Renal cortex interstitium (tissue), 11 donors: ENCODE measurements around the gene ZNF581. TPM values are rescaled to one million over a fixed set of nuclear protein-coding genes. Genes with fewer than 3 reads are reported as not detected.
A peak's percentile ranks its signal among the peaks of the same experiment; 100 is the strongest.

Experiments used
- DNase-seq, 11 donors: peaks; one replicate each; pipeline ENCODE4 v3.0.0-alpha.2; 2013; ENCODE audit warnings: low read depth in 9 of 11, low spot score in 4 of 11; ENCODE audit errors: extremely low read depth in 1 of 11
- polyA plus RNA-seq, 3 donors: library from polyadenylated mRNA; unstranded; fragments of 120-200 nt; gene quantifications; one replicate each; pipeline ENCODE4 v1.2.1, GENCODE V29; 2013; ENCODE audit not compliant: insufficient read length in 3 of 3

The ZNF581 gene
- polyA plus RNA-seq, 3 donors = 22.5 to 30.9 (median 30.2) TPM

- DNase-seq = no peak
Observed at GRCh38 chr19:55642153-55643002, 1.1 kb upstream of the ZNF581 start.

GRCh38 chr19:55643887-55644176 lies 383 bp downstream of the ZNF581 start:
- DNase-seq = no peak

- no peak for DNase-seq
Observed at GRCh38 chr19:55644191-55644833, 863 bp downstream of the ZNF581 start.

- no peak for DNase-seq
Observed at GRCh38 chr19:55644842-55645511, 1.5 kb downstream of the ZNF581 start.

GRCh38 chr19:55645512-55645881 lies 2.0 kb downstream of the ZNF581 start:
- no peak for DNase-seq

DNA sequence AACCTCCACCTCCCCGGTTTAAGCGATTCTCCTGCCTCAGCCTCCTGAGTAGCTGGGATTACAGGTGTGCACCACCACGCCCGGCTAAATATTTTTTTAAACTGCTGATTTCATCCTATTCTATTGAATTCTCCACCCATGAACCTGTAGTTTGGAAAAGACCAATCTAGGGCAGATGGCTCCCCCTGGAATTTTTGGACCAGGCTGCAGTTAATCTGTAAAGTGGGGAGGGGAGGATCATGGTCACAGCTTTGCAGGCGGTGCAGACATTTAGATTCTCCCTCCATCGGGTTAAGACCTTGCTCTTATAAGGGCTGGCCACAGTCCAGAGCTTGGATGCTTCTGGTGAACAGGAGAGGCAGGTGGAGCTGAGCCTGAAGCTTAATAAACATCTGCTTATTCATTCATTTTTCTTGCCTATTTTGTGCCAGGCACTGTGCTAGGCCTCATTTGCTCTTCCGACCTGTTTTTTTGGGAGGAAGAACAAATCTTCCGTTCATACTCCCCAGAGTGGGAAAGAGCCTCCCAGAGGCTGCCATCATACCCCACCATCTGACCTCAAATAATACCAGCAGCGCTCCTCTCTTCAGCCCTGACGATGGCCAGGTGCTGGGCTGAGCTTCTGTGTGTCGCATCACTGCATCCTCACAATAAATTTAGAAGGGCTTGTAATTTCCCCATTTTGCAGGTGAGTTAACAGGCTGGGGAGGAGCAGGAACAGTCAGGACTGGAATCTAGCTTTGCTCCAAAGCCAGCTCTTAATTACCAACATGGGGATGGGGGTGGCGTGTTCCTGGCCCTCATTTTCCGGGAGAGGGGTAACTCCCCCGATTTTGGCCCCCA lies 3.7 kb downstream of the ZNF581 start:
- no peak for DNase-seq

DNA sequence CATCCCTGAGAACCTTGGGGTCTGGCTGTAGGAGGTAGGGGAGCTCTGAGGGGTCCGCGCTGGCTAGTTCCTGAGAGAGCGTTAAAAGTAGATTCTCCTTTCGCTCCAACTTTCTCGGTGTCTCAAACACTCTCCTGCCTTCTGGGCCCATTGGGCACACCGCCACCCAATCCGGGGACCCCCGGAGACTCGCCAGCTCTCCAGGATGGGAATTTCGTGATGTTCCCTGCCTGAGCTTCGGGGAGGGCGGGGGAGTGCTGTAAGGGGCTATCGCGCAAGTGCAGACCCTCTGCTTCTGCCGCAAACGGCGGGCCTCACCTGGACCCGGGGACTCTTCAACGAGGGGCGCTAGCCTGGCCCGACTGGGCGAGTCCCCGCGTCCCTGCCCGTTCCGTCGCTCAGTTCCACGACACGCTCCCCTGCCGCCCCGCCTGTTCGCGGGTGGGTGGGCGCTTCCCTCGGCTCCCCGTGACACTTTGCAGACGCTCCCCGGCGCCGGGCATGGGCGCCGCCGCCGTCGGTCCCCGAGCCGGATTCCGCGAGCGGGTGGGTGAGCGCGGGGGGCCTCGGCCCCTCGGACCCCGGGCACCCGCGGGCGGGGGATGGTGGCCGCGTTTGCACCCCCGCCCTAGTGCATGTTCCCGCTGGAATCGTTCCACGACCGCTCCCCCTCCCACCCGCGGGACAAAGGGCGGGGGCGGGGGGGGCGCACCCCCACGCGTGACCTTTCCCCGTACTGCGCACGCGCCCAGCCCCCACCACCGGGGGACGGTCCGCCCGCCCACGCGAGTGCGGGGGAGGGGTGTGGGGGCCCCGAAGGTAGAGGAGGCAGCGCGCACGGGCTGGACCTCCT lies 4.5 kb downstream of the ZNF581 start, which contains the start of gene CCDC106:
CCDC106 (plus strand) TSS at position 481 of the 853 bp plus-strand sequence. CDS start 835 bp downstream, outside the sequence.
- peak in 5 of 11 donors; percentile 59 to 79 (median 74) for DNase-seq

- DNase-seq = no peak
Observed at GRCh38 chr19:55648585-55649267, 5.3 kb downstream of the ZNF581 start.

DNA sequence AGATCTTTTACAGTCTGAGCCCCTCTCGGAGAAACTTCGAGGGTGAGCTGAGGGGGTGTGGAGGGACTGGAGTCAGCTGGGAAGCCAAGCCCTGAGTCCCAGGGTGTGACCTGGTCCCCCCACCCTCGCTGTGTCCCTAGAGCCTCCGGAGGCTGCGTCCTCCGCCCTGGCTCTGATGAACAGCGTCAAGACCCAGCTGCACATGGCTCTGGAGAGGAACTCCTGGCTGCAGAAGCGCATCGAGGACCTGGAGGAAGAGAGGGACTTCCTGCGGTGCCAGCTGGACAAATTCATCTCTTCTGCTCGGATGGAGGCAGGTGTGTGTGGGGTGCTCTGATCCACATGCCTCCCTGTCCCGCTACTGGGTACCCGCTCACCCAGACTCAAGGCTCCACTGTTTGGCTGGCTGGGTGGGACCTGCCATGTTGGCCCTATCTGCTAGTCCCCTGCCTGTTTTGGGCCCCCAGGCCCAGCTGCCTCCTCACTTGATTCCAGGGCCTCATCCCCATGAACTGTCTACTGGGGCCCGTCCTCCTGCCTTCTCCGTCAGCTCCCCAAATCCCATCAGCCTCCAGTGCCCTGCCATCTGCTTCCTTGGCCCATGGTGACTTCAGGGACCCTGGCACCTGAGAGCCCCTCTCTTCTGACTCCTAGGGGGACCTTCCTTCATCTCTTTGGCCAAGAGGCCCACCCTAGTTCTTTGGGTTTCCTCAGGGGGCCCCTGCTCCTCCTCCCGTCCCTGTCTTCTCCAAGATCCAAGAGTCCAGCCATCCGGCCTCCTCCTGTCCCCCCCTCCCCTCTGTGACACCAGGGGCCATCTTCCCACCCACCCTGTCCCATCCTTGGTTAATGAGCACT lies 6.0 kb downstream of the ZNF581 start:
- DNase-seq = no peak

DNA sequence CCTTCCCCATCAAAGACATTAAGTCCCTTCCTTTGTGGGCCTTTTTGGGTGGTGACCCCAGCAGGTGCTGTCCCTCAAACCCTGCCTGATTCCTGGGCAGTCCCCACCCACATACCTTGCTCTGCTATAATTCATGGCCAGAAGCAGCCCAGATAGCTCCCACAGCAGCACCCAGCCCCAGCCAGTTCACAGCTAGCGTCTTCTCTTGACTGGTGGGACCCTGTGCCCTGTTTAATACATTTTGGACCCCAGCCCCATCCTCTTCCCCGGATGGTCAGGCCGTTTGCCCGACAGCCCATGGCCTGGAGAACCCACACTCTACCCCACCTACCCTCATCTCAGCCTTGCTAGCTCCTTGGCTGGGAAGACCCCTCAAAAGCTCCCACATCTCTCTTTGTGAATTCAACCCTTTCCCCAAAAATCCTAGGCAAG lies 6.7 kb downstream of the ZNF581 start:
- DNase-seq = no peak

DNA sequence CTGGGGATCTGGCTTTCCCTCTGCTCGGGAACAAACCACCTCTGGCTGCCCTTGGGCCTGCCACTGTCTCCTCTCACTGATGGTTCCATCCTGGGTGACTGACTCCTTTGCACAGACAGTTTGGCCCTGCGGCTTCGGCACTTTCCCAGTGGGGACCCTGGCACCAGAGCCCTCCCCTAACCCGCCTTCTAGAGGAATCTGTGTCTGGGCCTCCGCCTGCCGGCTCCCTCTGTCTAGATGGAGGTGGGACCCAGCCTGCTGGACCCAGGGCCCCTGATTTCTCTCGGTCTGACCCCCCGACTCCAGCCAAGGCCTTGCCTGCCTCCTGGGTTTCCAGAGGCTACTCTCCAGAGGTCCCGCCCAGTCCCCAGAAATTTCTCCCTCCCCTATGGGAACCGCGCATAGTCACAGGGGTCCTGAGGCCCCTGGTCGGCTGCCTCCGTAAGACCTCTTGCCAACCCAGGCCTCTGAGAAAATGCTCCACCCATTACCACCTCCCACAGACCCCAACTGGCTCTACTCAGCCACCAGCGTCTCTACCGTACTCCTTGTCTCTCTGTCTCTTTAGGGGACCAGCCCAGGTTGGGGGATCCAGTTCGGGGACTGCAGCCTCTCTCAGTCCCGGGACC lies 7.3 kb downstream of the ZNF581 start:
- DNase-seq = no peak

- no peak for DNase-seq
Observed at GRCh38 chr19:55651236-55651635, 7.8 kb downstream of the ZNF581 start.

DNA sequence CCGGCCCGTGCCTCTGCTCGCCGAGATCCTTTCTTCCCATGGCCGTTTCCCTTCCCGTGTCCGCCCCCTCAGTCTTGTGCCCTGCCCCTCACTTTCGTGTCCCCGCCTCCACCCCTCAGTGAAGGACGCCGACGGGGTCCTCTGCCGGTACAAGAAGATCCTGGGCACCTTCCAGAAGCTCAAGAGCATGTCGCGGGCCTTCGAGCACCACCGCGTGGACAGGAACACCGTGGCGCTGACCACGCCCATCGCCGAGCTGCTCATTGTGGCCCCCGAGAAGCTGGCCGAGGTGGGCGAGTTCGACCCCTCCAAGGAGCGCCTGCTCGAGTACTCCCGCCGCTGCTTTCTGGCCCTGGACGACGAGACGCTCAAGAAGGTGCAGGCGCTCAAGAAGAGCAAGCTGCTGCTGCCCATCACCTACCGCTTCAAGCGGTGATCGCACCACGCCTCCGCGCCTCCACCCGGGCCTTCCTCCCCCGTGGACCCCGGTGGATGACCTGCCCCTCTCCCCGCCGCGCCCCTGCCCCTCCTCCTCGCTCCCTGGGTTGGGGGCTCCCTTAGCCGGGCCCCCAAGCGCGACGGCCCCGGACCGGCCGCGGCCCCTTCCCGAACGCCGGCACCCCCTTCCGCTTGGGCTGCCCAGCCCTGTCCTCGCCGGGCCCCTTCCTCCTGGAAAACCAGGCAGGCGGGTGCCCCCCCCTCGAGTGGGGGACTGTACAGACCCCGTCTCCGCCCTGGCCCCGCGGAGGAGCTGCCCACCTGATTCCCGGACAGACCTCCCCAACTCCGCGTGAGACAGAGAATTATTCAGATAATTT lies 9.1 kb downstream of the ZNF581 start:
- no peak for DNase-seq

- peak; percentile 98 to 100 (median 99) for DNase-seq
Observed at GRCh38 chr19:55653651-55654322, 10.3 kb downstream of the ZNF581 start.

DNA sequence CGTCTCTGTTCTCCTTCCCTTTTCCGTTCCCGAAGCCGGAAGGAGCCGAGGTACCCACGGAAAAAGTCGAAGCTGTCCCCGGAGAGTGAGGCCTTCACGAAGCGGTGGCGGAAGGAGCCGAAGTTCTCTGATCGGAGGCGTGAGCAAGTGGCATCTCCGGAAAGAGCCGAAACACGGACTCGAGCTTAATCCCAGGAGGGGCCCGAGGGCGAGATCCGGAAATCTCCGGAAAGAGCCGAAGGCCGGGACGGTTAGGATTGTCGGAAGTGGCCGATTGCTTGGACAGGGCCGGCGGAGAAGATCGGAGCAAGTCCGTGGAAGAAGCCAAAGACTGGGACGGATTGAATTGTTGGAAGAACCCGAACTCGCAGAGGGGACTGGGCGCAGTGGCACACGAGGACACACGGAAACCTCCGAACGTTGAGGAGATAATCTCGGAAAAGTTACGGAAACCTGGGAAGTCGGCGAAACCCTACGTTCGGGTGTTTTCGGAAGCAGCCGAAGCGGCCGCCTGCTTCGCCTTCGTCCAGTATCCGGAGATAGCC lies 10.9 kb downstream of the ZNF581 start:
- peak; percentile 98 to 100 (median 99) for DNase-seq
